ENCODE measurements around the gene CBFA2T2.
"Not testable (repeated sequence)": the region's sequence is repeated elsewhere in the genome, so short reads cannot be mapped to it uniquely, and the experiment has no call there.

CBFA2T2 gene

GRCh38 chr20:33575282-33575681 is 85.4 kb downstream of the CBFA2T2 start:
- DNase-seq (ENCODE audit: low spot score): no peak

GRCh38 chr20:33576432-33577125 is 86.7 kb downstream of the CBFA2T2 start:
- DNase-seq (ENCODE audit: low spot score): no peak

GRCh38 chr20:33578510-33578909 is 88.6 kb downstream of the CBFA2T2 start:
- DNase-seq (ENCODE audit: low spot score): no peak

- no peak for DNase-seq (ENCODE audit: low spot score)
Observed at GRCh38 chr20:33583143-33583542, 93.2 kb downstream of the CBFA2T2 start.

GRCh38 chr20:33584976-33585375 is 95.1 kb downstream of the CBFA2T2 start:
- no peak for DNase-seq (ENCODE audit: low spot score)

GRCh38 chr20:33585413-33585812 is 95.5 kb downstream of the CBFA2T2 start:
- DNase-seq (ENCODE audit: low spot score): no peak

- DNase-seq (ENCODE audit: low spot score): no peak
Observed at GRCh38 chr20:33589059-33589458, 99.2 kb downstream of the CBFA2T2 start.

- not testable (repeated sequence) for DNase-seq (ENCODE audit: low spot score)
Observed at GRCh38 chr20:33591901-33592300, 102.0 kb downstream of the CBFA2T2 start.

GRCh38 chr20:33594743-33595142 is 104.8 kb downstream of the CBFA2T2 start:
- DNase-seq (ENCODE audit: low spot score): no peak

GRCh38 chr20:33600414-33600813 is 110.5 kb downstream of the CBFA2T2 start:
- DNase-seq (ENCODE audit: low spot score): no peak

GRCh38 chr20:33600981-33601380 is 111.1 kb downstream of the CBFA2T2 start:
- DNase-seq (ENCODE audit: low spot score): no peak

- DNase-seq (ENCODE audit: low spot score): no peak
Observed at GRCh38 chr20:33601861-33602260, 112.0 kb downstream of the CBFA2T2 start.

- no peak for DNase-seq (ENCODE audit: low spot score)
Observed at GRCh38 chr20:33602826-33603590, 113.1 kb downstream of the CBFA2T2 start.

GRCh38 chr20:33604084-33604990 is 114.4 kb downstream of the CBFA2T2 start:
- DNase-seq (ENCODE audit: low spot score): peak; percentile 71

GRCh38 chr20:33604991-33605370 is 115.1 kb downstream of the CBFA2T2 start:
- no peak for DNase-seq (ENCODE audit: low spot score)

- no peak for DNase-seq (ENCODE audit: low spot score)
Observed at GRCh38 chr20:33606118-33606771, 116.3 kb downstream of the CBFA2T2 start.

- no peak for DNase-seq (ENCODE audit: low spot score)
Observed at GRCh38 chr20:33609504-33609903, 119.6 kb downstream of the CBFA2T2 start.

- DNase-seq (ENCODE audit: low spot score): no peak
Observed at GRCh38 chr20:33611106-33611505, 121.2 kb downstream of the CBFA2T2 start.

- no peak for DNase-seq (ENCODE audit: low spot score)
Observed at GRCh38 chr20:33612001-33612400, 122.1 kb downstream of the CBFA2T2 start.

GRCh38 chr20:33621717-33622400 is 132.0 kb downstream of the CBFA2T2 start:
- DNase-seq (ENCODE audit: low spot score): no peak

GRCh38 chr20:33622705-33623365 is 132.9 kb downstream of the CBFA2T2 start:
- no peak for DNase-seq (ENCODE audit: low spot score)
